Astrocyte (in vitro differentiated cells and primary cell): ENCODE results near the gene CFAP58. TPM values are rescaled to one million over a fixed set of nuclear protein-coding genes. Genes with fewer than 3 reads are reported as not detected.

Experiments
- DNase-seq: peaks from one replicate; pipeline ENCODE4 v3.0.0-alpha.2; 2010; ENCODE audit warnings: low read depth
- FAIRE-seq: peaks from 2 replicates; lab custom pipeline; 2011; peaks lifted over from hg19 to GRCh38; lab: Jason Lieb, UNC
- H2AFZ ChIP-seq: 2 replicates; pipeline ENCODE4 v1.6.0; 2012; ENCODE audit warnings: low read depth, low read length, inconsistent platforms
- H3K27ac ChIP-seq: 2 replicates; pipeline ENCODE4 v1.5.1; 2011; ENCODE audit warnings: low read depth, low read length, inconsistent platforms
- H3K27me3 ChIP-seq: 2 replicates; pipeline ENCODE4 v1.6.0; 2011; ENCODE audit warnings: low read length, inconsistent platforms; ENCODE audit not compliant: insufficient read depth
- H3K36me3 ChIP-seq: 2 replicates; pipeline ENCODE4 v1.5.1; 2011; ENCODE audit warnings: low read length, inconsistent platforms; ENCODE audit not compliant: insufficient read depth
- H3K4me1 ChIP-seq: 2 replicates; pipeline ENCODE4 v1.5.1; 2011; ENCODE audit warnings: low read length, inconsistent platforms; ENCODE audit not compliant: insufficient read depth
- H3K4me2 ChIP-seq: 2 replicates; pipeline ENCODE4 v1.6.0; 2012; ENCODE audit warnings: low read length, inconsistent platforms
- H3K4me3 ChIP-seq: 2 replicates; pipeline ENCODE4 v1.5.1; 2011; ENCODE audit warnings: low read depth, mild to moderate bottlenecking, low read length, inconsistent platforms; ENCODE audit not compliant: insufficient read depth
- H3K79me2 ChIP-seq: 2 replicates; pipeline ENCODE4 v1.6.0; 2012; ENCODE audit warnings: mild to moderate bottlenecking, low read length, inconsistent platforms; ENCODE audit not compliant: insufficient read depth
- H3K9ac ChIP-seq: 2 replicates; pipeline ENCODE4 v1.6.0; 2012; ENCODE audit warnings: mild to moderate bottlenecking, low read length, inconsistent platforms
- H3K9me3 ChIP-seq: 2 replicates; pipeline ENCODE4 v1.5.1; 2012; ENCODE audit warnings: low read depth, mild to moderate bottlenecking, low read length, inconsistent platforms; ENCODE audit not compliant: insufficient read depth
- H4K20me1 ChIP-seq: 2 replicates; pipeline ENCODE4 v1.6.0; 2012; ENCODE audit warnings: low read length, inconsistent platforms; ENCODE audit not compliant: insufficient read depth
- H3K27ac Mint-ChIP-seq: one replicate; pipeline ENCODE4 v1.8.0; 2021; ENCODE audit warnings: mild to moderate bottlenecking, mixed read lengths; ENCODE audit not compliant: unreplicated experiment
- H3K27me3 Mint-ChIP-seq: one replicate; pipeline ENCODE4 v1.8.0; 2021; ENCODE audit warnings: low read depth, mixed read lengths; ENCODE audit not compliant: unreplicated experiment
- H3K36me3 Mint-ChIP-seq: one replicate; pipeline ENCODE4 v1.8.0; 2021; ENCODE audit warnings: low read depth, mixed read lengths; ENCODE audit not compliant: unreplicated experiment
- H3K4me1 Mint-ChIP-seq: one replicate; pipeline ENCODE4 v1.8.0; 2021; ENCODE audit warnings: low read depth, mixed read lengths; ENCODE audit not compliant: unreplicated experiment
- H3K4me3 Mint-ChIP-seq: one replicate; pipeline ENCODE4 v1.8.0; 2021; ENCODE audit warnings: mild to moderate bottlenecking, moderate library complexity, mixed read lengths; ENCODE audit not compliant: unreplicated experiment
- H3K9me3 Mint-ChIP-seq: one replicate; pipeline ENCODE4 v1.8.0; 2021; ENCODE audit warnings: mild to moderate bottlenecking, mixed read lengths; ENCODE audit not compliant: unreplicated experiment
- EZH2 ChIP-seq: IDR thresholded peaks from 2 replicates; pipeline ENCODE4 v1.6.1; 2012; ENCODE audit warnings: mild to moderate bottlenecking, low read length, inconsistent platforms; ENCODE audit not compliant: insufficient read depth
- total RNA-seq: library from RNA; stranded (reverse); gene quantifications from 2 replicates; pipeline ENCODE4 v1.2.1, GENCODE V29; 2021
- TF ChIP-seq, protein P1 (sequence below): IDR thresholded peaks from 2 replicates; pipeline ENCODE4 v1.5.1; 2011; ENCODE audit warnings: low read depth, mild to moderate bottlenecking, inconsistent platforms, low read length, moderate library complexity; ENCODE audit not compliant: insufficient read depth

CFAP58 gene
- total RNA-seq, 1 donor from 2014 or later, result 0.86 TPM

DNA sequence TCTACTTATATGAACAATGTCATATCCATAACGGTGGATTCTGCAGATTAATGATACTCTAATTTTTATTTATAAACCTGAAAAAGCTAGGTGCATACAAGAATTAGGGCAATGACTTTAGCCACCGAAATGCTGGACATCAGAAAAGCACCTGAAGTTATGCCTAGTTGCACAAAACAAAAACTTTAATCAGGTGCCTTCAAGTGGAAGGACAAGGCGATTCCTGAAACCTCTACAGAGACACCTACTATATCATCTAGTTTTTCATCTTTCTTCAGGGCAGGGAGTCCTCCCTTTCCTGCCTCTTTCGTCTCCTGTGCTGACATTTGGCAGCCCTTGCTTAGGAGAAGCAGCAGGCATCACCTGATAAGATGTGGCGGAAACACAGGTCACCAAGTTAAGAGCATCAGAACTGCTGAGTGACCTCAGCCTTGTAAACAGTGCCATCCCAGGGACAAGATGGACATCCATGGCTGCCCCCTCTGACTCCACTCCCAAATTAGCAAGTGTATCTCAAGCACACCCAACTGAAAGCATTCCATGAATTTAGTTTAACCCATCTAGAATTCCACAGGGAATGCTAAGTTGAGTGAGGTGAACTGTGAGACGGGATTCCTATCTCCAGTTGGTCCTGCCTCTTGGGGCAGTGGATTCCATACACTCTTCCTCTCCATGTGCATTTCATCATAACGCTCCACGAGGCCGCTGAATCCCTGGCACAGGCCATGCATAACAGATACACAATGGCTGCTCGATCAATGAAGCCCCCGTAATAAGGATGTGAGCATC is 21.2 kb upstream of the CFAP58 start:
- Histone ChIP-seq H3K9me3 (no peaks in the 10 kb centered on the region), H3K27ac (peak overlapping the region; percentile 99), H3K36me3 (peaks cover 5% of the 10 kb centered on the region), H2AFZ (no peak overlapping the region), H3K79me2 (peaks cover 92% of the 10 kb centered on the region), H3K4me1 (peaks cover 87% of the 10 kb centered on the region), H4K20me1 (peaks cover 84% of the 10 kb centered on the region), H3K27me3 (no peaks in the 10 kb centered on the region), H3K4me3 (no peak overlapping the region), H3K4me2 (peak overlapping the region; percentile 87), H3K9ac (peak overlapping the region; percentile 95)
- H3K4me3 Mint-ChIP-seq, result no peak overlapping the region
- peak overlapping the region; percentile 91 for H3K27ac Mint-ChIP-seq
- peaks cover 59% of the 10 kb centered on the region for H3K4me1 Mint-ChIP-seq
- H3K36me3 Mint-ChIP-seq, result no peaks in the 10 kb centered on the region
- FAIRE-seq (no peak), DNase-seq (no peak)
- H3K27me3 Mint-ChIP-seq, result no peaks in the 10 kb centered on the region
- no peak for TF ChIP-seq EZH2
- H3K9me3 Mint-ChIP-seq, result no peaks in the 10 kb centered on the region

DNA sequence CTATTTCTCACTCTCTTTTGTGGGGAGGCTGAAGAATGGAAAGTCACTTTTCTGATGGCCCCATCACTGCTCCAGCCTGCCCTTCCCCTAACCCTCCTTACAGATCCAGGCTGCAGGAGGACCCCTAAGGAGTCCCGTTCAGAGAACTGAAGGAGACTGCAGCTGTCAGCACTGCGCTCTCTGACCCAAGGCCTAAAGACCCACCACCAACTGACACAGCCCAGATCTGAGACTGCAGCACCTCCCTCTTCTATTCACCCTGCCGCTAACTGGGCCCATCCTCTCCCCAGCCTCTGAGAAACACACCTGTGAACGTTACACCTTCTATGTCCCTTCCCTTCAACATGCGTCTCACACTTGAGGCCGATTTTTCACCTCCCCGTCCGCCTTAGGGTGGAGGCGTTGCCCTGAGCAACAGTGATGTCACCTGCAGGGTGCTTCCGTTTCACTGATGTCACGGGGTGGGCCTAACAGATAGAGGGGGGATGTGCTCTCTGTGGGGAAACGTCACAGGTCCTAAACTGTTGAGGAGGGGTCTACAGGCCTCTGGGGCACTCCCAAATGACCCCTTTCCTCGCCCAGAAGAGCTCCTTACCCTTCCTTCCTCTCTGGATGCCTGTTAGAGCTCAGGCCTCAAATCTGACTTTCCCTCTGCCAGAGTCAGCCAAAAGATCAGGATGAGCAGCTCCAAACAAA is 20.5 kb upstream of the CFAP58 start:
- H3K27me3 Mint-ChIP-seq, result no peaks in the 10 kb centered on the region
- FAIRE-seq (no peak), DNase-seq (no peak)
- H3K79me2 ChIP-seq, result peaks cover 92% of the 10 kb centered on the region
- TF ChIP-seq EZH2, result no peak
- TF ChIP-seq, protein P1, sequence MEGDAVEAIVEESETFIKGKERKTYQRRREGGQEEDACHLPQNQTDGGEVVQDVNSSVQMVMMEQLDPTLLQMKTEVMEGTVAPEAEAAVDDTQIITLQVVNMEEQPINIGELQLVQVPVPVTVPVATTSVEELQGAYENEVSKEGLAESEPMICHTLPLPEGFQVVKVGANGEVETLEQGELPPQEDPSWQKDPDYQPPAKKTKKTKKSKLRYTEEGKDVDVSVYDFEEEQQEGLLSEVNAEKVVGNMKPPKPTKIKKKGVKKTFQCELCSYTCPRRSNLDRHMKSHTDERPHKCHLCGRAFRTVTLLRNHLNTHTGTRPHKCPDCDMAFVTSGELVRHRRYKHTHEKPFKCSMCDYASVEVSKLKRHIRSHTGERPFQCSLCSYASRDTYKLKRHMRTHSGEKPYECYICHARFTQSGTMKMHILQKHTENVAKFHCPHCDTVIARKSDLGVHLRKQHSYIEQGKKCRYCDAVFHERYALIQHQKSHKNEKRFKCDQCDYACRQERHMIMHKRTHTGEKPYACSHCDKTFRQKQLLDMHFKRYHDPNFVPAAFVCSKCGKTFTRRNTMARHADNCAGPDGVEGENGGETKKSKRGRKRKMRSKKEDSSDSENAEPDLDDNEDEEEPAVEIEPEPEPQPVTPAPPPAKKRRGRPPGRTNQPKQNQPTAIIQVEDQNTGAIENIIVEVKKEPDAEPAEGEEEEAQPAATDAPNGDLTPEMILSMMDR, result no peak
- H3K27ac Mint-ChIP-seq, result peak overlapping the region; percentile 91
- peaks cover 77% of the 10 kb centered on the region for H4K20me1 ChIP-seq
- H3K4me3 ChIP-seq, result no peak overlapping the region
- peak overlapping the region; percentile 95 for H3K9ac ChIP-seq
- peaks cover 52% of the 10 kb centered on the region for H3K4me1 Mint-ChIP-seq
- H2AFZ ChIP-seq, result no peak overlapping the region
- H3K4me1 ChIP-seq, result peaks cover 79% of the 10 kb centered on the region
- H3K9me3 ChIP-seq, result no peaks in the 10 kb centered on the region
- peak overlapping the region; percentile 99 for H3K27ac ChIP-seq
- no peaks in the 10 kb centered on the region for H3K9me3 Mint-ChIP-seq
- H3K27me3 ChIP-seq, result no peaks in the 10 kb centered on the region
- H3K36me3 ChIP-seq, result peaks cover 5% of the 10 kb centered on the region
- no peak overlapping the region for H3K4me3 Mint-ChIP-seq
- H3K4me2 ChIP-seq, result peak overlapping the region; percentile 87
- H3K36me3 Mint-ChIP-seq, result no peaks in the 10 kb centered on the region

DNA sequence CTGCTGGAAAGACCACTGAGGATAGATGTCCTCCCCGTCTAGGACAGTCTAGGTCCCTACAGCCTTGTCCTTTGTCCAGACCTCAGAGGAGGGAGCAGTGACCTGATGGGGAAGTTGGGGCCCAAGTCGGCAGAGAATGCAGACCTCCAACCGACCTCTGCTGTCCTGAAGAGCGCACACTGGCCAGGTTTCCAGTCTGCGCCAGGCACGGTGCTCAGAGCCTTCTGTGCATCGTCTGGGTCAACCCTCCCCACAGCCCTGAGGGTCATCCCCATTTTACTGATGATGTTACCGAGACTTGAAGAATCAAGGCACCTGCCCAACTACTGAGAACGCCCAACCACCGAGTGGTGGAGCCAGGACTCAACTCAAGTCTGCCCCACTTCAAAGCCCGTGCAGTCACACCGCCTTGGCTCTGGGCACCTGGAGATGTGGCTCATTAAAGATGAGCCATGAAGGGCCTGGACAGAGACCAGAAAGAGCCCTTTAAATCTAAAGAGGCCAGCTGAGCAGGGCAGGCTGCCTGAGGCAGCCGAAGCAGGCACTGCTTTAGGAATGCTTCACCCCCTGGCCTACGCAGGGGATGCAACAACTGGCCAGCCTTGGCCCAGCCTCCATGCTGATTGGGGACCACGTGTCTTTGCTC is 19.8 kb upstream of the CFAP58 start:
- H3K4me3 ChIP-seq, result no peak overlapping the region
- peaks cover 45% of the 10 kb centered on the region for H3K4me1 Mint-ChIP-seq
- H3K9me3 ChIP-seq, result no peaks in the 10 kb centered on the region
- H3K27ac Mint-ChIP-seq, result no peak overlapping the region
- DNase-seq, result no peak
- H3K4me3 Mint-ChIP-seq, result no peak overlapping the region
- peaks cover 73% of the 10 kb centered on the region for H3K4me1 ChIP-seq
- H3K9me3 Mint-ChIP-seq, result no peaks in the 10 kb centered on the region
- FAIRE-seq, result no peak
- no peaks in the 10 kb centered on the region for H3K27me3 Mint-ChIP-seq
- H2AFZ ChIP-seq, result no peak overlapping the region
- no peaks in the 10 kb centered on the region for H3K36me3 Mint-ChIP-seq
- H3K36me3 ChIP-seq, result peaks cover 5% of the 10 kb centered on the region
- no peaks in the 10 kb centered on the region for H3K27me3 ChIP-seq
- peaks cover 76% of the 10 kb centered on the region for H4K20me1 ChIP-seq
- H3K4me2 ChIP-seq, result peak overlapping the region; percentile 87
- H3K9ac ChIP-seq, result peak overlapping the region; percentile 95
- H3K79me2 ChIP-seq, result peaks cover 90% of the 10 kb centered on the region
- no peak for TF ChIP-seq EZH2
- TF ChIP-seq, protein P1, result no peak
- peak overlapping the region; percentile 99 for H3K27ac ChIP-seq
